Prostate gland (tissue), 2 donors: ENCODE results near the gene CTAGE4. TPM values are rescaled to one million over a fixed set of nuclear protein-coding genes. Genes with fewer than 3 reads are reported as not detected.
"Not testable (repeated sequence)": the region's sequence is repeated elsewhere in the genome, so short reads cannot be mapped to it uniquely, and the experiment has no call there.

Experiments used
- DNase-seq: peaks from one replicate; pipeline ENCODE4 v3.0.0-alpha.2; 2019; ENCODE audit warnings: low spot score
- H3K27ac ChIP-seq, 2 donors: fragments of 200-600 bp; sonication (generic); 2 replicates each; pipeline ENCODE4 v1.5.1; 2017 to 2019
- H3K27me3 ChIP-seq: fragments of 200-600 bp; sonication (generic); replicated peaks from 2 replicates; pipeline ENCODE4 v1.5.1; 2019; ENCODE audit not compliant: insufficient read depth
- H3K36me3 ChIP-seq, 2 donors: fragments of 200-600 bp; sonication (generic); 1 replicate in 1 of 2; 2 replicates in 1 of 2; pipeline versions ENCODE4 v1.5.1 to v1.8.1; 2017 to 2019
- H3K4me1 ChIP-seq: fragments of 200-600 bp; sonication (generic); replicated peaks from 2 replicates; pipeline ENCODE4 v1.5.1; 2019
- H3K4me3 ChIP-seq, 2 donors: fragments of 200-600 bp; sonication (generic); 2 replicates each; pipeline ENCODE4 v1.5.1; 2017 to 2019
- H3K9me3 ChIP-seq: fragments of 200-600 bp; sonication (generic); 2 replicates; pipeline ENCODE4 v1.5.1; 2017
- WGBS: methylation state at CpG from one replicate; pipeline ENCODE4 v1.1.5; 2018; 5-methylcytosine and 5-hydroxymethylcytosine counted together
- intact Hi-C: fragments of 100-400 bp; cut with DNase I; formaldehyde crosslinking; loops from one replicate; pipeline ENCODE4 v1.14.2; 2022
- total RNA-seq, 2 donors: library from RNA; depleted of rRNA; stranded (reverse); fragments of >200 nt; gene quantifications; one replicate each; pipeline ENCODE4 v1.1.0, GENCODE V29; 2016

The CTAGE4 gene
- total RNA-seq, 2 donors from 2014 or later, result 1.4 to 2.0 TPM

DNA sequence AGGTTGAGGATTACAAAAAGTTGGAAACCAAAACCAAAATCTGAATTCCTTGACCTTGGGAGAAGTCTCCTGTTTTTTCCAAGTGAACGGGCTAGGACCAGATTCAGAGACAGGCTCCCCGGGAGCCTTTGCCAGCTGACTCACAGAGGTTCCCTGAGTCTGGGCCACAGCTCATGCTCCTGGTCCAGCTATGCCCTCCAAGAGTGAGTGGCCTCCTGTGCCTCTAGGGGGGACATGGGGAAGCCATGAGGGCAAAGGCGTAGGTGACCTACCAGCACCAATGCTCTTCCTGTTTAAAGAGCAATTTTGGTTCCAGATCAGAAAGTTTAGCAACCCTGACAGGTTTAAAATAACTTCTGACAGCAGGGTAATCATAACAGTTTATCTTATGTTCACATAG is 45.5 kb downstream of the CTAGE4 start:
- 100% methylated on average over 1 of the region's 3 CpGs for WGBS
- H3K4me3 ChIP-seq, DNase-seq, H3K36me3 ChIP-seq, H3K27me3 ChIP-seq, H3K27ac ChIP-seq, intact Hi-C loops, H3K4me1 ChIP-seq, H3K9me3 ChIP-seq: not testable (repeated sequence)

DNA sequence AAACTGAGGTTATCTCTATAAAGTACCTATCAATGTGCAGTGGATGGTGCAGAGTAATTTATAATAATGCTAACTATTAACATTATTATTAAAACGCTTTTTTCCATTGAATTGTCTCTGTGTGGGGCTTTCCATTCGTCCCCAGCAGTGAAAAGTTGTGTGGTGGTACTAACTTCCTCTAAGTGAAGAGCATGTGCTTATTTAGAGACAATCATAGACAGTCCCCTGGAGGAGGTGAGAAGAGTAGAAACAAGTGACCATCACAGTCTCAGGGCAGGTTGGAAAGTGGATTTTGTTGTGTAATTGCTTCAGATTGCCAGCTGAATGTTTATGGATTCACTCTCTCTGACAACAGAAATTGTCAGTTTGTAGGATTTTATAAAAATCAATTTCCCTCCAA is 47.8 kb downstream of the CTAGE4 start:
- H3K27ac ChIP-seq, H3K27me3 ChIP-seq, intact Hi-C loops, DNase-seq, H3K36me3 ChIP-seq, H3K9me3 ChIP-seq, H3K4me1 ChIP-seq, H3K4me3 ChIP-seq: not testable (repeated sequence)
- no CpG with 5 or more reads among the region's 2 CpGs for WGBS

DNA sequence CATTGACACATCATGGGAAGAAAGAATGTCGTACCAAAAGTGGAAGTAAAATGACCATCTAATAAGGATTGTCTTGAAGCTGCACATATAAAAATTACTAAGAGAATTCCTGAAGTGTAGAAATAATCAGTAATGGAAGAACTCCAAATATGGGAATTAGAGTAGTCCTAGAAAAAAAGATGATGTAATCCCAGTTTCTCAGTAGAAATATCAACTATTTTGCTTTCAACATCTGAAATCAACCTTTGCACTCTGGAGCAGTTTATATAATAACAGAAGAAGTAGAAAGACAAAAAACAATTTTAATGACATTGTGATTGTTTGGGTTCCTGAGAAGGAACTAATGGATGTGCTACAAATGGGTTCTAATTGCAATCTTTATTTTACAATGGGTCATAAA is 49.8 kb downstream of the CTAGE4 start:
- intact Hi-C loops, DNase-seq, H3K27ac ChIP-seq, H3K27me3 ChIP-seq, H3K4me3 ChIP-seq, H3K9me3 ChIP-seq, H3K4me1 ChIP-seq, H3K36me3 ChIP-seq: not testable (repeated sequence)
- WGBS, result 100% methylated on average over 1 of the region's 1 CpG

Other genes with a start within 250 kb of the CTAGE4 start
- gene OR2F2, start 248.2 kb upstream of the CTAGE4 start, total RNA-seq, result not detected
- gene OR2F1, start 228.6 kb upstream of the CTAGE4 start, total RNA-seq, result not detected
- gene OR6B1, start 183.1 kb upstream of the CTAGE4 start, total RNA-seq, result not detected
- not detected for gene OR2A5, start 134.5 kb upstream of the CTAGE4 start, total RNA-seq
- not detected for gene OR2A25, start 113.7 kb upstream of the CTAGE4 start, total RNA-seq
- not detected for gene OR2A12, start 97.2 kb upstream of the CTAGE4 start, total RNA-seq
- gene OR2A2, start 73.9 kb upstream of the CTAGE4 start, total RNA-seq, result not detected
- not detected for gene OR2A14, start 60.3 kb upstream of the CTAGE4 start, total RNA-seq
- gene ARHGEF35, start 12.4 kb downstream of the CTAGE4 start, total RNA-seq, result 1 to 10 TPM; 7.8 to 9.7 TPM
- gene OR2A42, start 56.1 kb downstream of the CTAGE4 start, total RNA-seq, result not detected
- 10 to 100 TPM in 1 of 2 donors, 1 to 10 TPM in 1; 5.3 to 10.7 TPM for gene OR2A7, start 81.3 kb downstream of the CTAGE4 start, total RNA-seq
- 1 to 10 TPM; 1.5 to 6.3 TPM for gene CTAGE8, start 85.8 kb downstream of the CTAGE4 start, total RNA-seq
- gene OR2A1, start 129.0 kb downstream of the CTAGE4 start, total RNA-seq, result not detected
- 10 to 100 TPM; 22.7 to 29.0 TPM for gene ARHGEF5, start 171.9 kb downstream of the CTAGE4 start, total RNA-seq
- not detected for gene NOBOX, start 220.2 kb downstream of the CTAGE4 start, total RNA-seq